AG09309 (cell line): ENCODE results near the gene IL1RL2.

Experiments used
- DNase-seq: peaks from one replicate; pipeline ENCODE4 v3.0.0-alpha.2; 2010; ENCODE audit warnings: low read depth
- H3K4me3 ChIP-seq: 2 replicates; pipeline ENCODE4 v1.5.1; 2011; ENCODE audit warnings: mild to moderate bottlenecking, low read depth, low read length, moderate library complexity; ENCODE audit not compliant: control insufficient read depth
- TF ChIP-seq, protein P1 (sequence below): IDR thresholded peaks from 2 replicates; pipeline ENCODE4 v1.5.1; 2011; ENCODE audit warnings: mild to moderate bottlenecking, low read depth, low read length, inconsistent platforms; ENCODE audit not compliant: insufficient read depth, control insufficient read depth; ENCODE audit errors: missing control alignments

The IL1RL2 gene

DNA sequence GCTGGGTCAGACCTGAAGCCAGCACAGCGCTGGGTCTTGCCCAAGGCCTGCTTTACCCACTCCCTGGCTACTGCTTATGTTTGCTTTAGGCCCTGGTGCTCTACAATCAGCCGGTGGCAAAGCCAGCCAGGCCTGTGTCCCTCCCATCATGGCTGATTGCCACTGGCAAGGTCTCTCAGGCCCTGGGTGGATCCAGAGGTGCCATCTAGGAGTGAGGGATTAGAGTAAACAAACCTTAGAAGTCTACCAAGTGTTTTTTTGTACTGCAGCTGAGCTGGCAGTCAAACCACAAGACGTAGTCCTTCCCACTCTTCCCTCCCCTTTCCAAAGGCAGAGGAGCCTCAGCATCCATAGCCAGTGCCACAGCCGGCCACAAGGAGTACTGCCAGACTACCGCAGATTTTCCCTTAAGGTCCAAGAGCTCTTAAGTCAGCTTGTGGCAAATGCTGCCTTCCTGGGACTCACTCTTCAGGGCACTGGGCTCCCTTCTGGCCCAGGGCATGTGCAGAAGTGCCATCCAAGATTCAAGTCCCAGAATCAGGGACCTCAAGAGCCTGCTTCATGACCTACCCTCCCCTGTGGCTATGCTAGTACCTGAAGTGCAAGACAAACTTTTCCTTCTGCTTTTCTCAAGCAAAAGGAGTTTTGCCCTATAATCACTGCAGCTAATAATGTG, 20.0 kb downstream of the IL1RL2 start:
- DNase-seq: no peak
- no peak overlapping the region for H3K4me3 ChIP-seq
- TF ChIP-seq, protein P1, sequence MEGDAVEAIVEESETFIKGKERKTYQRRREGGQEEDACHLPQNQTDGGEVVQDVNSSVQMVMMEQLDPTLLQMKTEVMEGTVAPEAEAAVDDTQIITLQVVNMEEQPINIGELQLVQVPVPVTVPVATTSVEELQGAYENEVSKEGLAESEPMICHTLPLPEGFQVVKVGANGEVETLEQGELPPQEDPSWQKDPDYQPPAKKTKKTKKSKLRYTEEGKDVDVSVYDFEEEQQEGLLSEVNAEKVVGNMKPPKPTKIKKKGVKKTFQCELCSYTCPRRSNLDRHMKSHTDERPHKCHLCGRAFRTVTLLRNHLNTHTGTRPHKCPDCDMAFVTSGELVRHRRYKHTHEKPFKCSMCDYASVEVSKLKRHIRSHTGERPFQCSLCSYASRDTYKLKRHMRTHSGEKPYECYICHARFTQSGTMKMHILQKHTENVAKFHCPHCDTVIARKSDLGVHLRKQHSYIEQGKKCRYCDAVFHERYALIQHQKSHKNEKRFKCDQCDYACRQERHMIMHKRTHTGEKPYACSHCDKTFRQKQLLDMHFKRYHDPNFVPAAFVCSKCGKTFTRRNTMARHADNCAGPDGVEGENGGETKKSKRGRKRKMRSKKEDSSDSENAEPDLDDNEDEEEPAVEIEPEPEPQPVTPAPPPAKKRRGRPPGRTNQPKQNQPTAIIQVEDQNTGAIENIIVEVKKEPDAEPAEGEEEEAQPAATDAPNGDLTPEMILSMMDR: no peak

DNA sequence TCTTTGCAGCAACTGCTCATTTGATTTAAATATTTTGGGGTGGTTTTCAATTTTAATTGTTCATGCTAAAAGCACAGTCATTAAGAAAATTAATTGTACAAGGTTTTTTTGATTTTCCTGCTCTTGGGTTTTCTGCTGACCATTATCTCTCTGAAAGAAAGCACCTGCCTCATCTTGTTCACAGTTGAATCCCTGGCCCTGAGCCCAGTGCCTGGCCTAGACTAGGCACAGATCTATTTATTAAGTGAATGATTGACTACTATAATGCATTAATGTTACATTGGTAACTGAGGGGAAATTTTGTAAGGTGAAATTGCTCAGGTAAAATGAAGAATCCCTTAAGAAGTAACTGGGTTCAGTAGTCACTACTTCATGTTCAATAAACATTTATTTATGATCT, 22.0 kb downstream of the IL1RL2 start:
- no peak for DNase-seq
- no peak overlapping the region for H3K4me3 ChIP-seq
- TF ChIP-seq, protein P1: no peak

DNA sequence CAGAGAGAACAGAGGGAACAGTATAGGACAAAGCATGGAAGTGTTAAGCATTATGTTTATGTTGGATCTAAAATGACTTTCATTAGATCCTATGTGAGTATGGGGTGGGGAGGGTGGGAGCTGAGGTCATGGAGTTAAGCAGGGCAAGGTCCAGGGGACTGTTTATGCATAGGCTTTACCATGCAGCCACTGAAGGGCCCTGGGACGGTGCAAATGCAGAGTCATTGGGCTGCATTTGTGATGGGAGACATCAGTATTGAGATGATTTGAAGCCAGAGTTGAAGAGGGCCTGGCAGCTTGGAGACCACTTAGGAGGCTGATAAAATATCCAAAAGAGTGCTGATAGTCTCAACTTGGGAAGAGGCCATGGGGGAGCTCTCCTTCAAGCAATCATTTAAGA, 22.7 kb downstream of the IL1RL2 start:
- H3K4me3 ChIP-seq: no peak overlapping the region
- no peak for DNase-seq
- TF ChIP-seq, protein P1: no peak

DNA sequence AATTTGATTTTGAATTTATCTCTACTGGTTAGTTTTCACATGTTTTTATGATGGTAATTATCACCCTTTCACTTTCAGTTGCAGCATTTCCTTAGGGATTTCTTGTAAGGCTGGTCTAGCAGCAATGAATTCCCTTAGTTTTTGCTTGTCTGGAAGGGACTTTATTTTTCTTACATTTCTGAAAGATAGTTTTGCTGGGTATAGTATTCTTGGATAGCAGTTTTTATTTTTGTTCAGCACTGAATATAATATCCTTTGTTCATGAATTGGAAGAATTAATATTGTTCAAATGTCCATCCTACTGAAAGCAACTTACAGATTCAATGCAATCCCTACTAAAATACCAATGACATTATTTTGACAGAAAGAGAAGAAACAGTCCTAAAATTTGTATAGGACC, 30.2 kb downstream of the IL1RL2 start:
- no peak for DNase-seq
- TF ChIP-seq, protein P1: no peak
- no peak overlapping the region for H3K4me3 ChIP-seq

DNA sequence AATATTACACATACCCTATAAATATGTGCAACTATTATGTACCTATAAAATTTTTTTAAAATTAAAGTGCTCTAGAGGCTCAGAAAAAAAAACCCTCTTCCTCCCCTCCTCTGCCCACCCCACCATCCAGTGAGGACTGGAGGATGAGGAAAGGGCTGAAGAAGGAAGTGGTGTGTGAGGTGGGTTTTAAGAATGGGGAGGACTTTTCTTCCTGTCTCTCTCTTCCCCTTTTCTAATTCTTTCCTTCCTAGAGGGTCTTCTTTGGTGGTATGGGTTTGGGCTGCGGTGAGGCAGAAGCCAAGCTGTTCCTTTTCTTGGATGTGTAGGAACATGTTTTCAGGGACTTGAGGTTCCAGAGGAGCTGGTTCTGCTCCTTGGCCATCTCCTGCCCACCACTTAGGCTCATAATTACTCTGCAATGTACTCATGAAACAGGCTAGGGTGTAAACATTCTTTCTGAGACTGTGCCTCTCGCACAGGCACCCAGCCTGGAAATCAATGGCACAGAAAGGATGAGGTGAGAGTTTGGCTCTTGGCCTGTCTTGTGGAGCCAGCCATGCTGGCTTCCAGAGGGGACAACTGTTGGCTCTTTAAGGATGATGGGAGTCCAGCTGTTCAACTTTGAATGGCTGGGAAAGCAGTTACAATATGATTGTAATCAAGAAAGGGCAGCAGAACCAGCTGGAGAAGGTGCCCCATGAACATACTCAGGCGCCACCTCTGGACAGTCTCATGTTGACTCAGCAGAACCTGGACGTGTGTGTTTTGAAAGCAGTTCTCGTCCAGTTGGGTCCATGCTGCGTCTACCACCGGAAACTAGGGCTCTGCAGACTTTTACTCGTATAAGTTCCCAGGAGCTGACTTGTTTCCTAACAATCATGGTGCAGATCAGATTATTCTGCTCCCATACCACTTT, 38.3 kb downstream of the IL1RL2 start:
- no peak for DNase-seq
- TF ChIP-seq, protein P1: no peak
- no peak overlapping the region for H3K4me3 ChIP-seq

DNA sequence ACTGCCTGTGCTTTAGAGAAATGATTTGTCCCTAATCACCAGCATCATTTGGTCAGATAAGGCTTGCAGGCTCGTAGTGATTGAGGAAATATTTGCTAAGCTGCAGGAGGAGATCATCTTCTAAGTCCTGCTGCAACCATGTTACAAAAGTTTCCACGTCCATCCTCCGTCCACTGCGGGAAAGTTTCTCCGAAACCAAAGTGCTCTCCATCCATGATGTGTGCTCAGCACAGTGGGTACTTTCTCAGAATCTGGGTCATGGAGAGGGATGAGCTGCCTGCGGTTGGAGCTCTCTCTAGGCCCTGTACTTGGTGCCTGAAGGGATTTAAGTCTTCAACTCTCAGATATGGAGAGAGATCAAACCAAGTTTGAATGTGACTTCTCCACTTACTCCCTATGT, 39.3 kb downstream of the IL1RL2 start:
- no peak for DNase-seq
- TF ChIP-seq, protein P1: no peak
- H3K4me3 ChIP-seq: no peak overlapping the region
